Frontal cortex (tissue), 4 donors: Measurements from ENCODE around the gene PTX4. TPM values are rescaled to one million over a fixed set of nuclear protein-coding genes. Genes with fewer than 3 reads are reported as not detected.

Experiments
- DNase-seq, 2 donors: peaks; one replicate each; pipeline ENCODE4 v3.0.0; 2012; ENCODE audit warnings: low spot score in 2 of 2
- FAIRE-seq: peaks from 2 replicates; lab custom pipeline; 2012; peaks lifted over from hg19 to GRCh38; lab: Jason Lieb, UNC
- total RNA-seq: library from RNA; depleted of rRNA; stranded (reverse); fragments of >200 nt; gene quantifications from one replicate; pipeline ENCODE4 v1.2.3, GENCODE V29; 2014
- donor health status: control.
- donor health status: control.
- donor health status: control.

Gene PTX4
- not detected for total RNA-seq

- DNase-seq, result no peak
- no peak for FAIRE-seq
Measured at GRCh38 chr16:1488619-1489018, at the start of gene PTX4. Gene PTX4, minus strand, starts transcription at chr16:1488944. Its CDS starts 35 bp downstream, at chr16:1488909.

GRCh38 chr16:1537763-1538289 is 49.1 kb upstream of the PTX4 start:
- FAIRE-seq (no peak), DNase-seq (no peak)

GRCh38 chr16:1537138-1537577 is 48.4 kb upstream of the PTX4 start:
- FAIRE-seq (no peak), DNase-seq (no peak)

- no peak for DNase-seq
- no peak for FAIRE-seq
Measured at GRCh38 chr16:1536601-1537000, 47.9 kb upstream of the PTX4 start.

- FAIRE-seq (no peak), DNase-seq (no peak)
Measured at GRCh38 chr16:1535391-1536291, 46.9 kb upstream of the PTX4 start.

- FAIRE-seq, result no peak
Measured at GRCh38 chr16:1534021-1535020, 45.6 kb upstream of the PTX4 start.

GRCh38 chr16:1533443-1533951 is 44.8 kb upstream of the PTX4 start, which contains the start of gene TMEM204:
Gene TMEM204, plus strand, starts transcription at chr16:1533666. Its CDS starts 610 bp downstream, at chr16:1534276.
- no peak for FAIRE-seq
- DNase-seq, result no peak

More at GRCh38 chr16:1534021-1535020, 45.6 kb upstream of the PTX4 start:
- no peak for DNase-seq

GRCh38 chr16:1532771-1533170 is 44.0 kb upstream of the PTX4 start:
- FAIRE-seq (no peak), DNase-seq (peak in 1 of 2 donors; percentile 20)

GRCh38 chr16:1532081-1532760 is 43.5 kb upstream of the PTX4 start:
- no peak for FAIRE-seq
- DNase-seq, result peak in 1 of 2 donors; percentile 44

- FAIRE-seq (no peak), DNase-seq (no peak)
Measured at GRCh38 chr16:1531638-1531910, 42.8 kb upstream of the PTX4 start.

GRCh38 chr16:1530883-1531637 is 42.3 kb upstream of the PTX4 start:
- DNase-seq, result peak in 1 of 2 donors; percentile 19
- no peak for FAIRE-seq

GRCh38 chr16:1530349-1530882 is 41.7 kb upstream of the PTX4 start:
- no peak for FAIRE-seq
- DNase-seq, result no peak

GRCh38 chr16:1528921-1529537 is 40.3 kb upstream of the PTX4 start:
- DNase-seq (no peak), FAIRE-seq (no peak)

GRCh38 chr16:1527836-1528811 is 39.4 kb upstream of the PTX4 start:
- FAIRE-seq (no peak), DNase-seq (no peak)

- FAIRE-seq (no peak), DNase-seq (no peak)
Measured at GRCh38 chr16:1526608-1527555, 38.1 kb upstream of the PTX4 start.
